Measurements from ENCODE around the gene GPRC5A. TPM values are rescaled to one million over a fixed set of nuclear protein-coding genes. Genes with fewer than 3 reads are reported as not detected.

Gene GPRC5A
- total and polyA plus RNA-seq, 2 experiments from 2014 or later: 0.16 to 0.38 TPM

- H3K27me3 ChIP-seq (ENCODE audit: insufficient read depth): no peaks in the 10 kb centered on the region
- H3K36me3 Mint-ChIP-seq (ENCODE audit: low read depth): peaks cover 8% of the 10 kb centered on the region; the same call in 2 of the 3 replicates
- ATAC-seq: no peak
- no peak for TF ChIP-seq JUNB (IDR thresholded peaks at IDR 0.05; ENCODE audit: unreplicated experiment)
- TF ChIP-seq STAT1 (IDR thresholded peaks at IDR 0.05; ENCODE audit: unreplicated experiment): no peak
- no peak for TF ChIP-seq NANOG (IDR thresholded peaks at IDR 0.05; ENCODE audit: borderline replicate concordance)
- TF ChIP-seq, protein P1, sequence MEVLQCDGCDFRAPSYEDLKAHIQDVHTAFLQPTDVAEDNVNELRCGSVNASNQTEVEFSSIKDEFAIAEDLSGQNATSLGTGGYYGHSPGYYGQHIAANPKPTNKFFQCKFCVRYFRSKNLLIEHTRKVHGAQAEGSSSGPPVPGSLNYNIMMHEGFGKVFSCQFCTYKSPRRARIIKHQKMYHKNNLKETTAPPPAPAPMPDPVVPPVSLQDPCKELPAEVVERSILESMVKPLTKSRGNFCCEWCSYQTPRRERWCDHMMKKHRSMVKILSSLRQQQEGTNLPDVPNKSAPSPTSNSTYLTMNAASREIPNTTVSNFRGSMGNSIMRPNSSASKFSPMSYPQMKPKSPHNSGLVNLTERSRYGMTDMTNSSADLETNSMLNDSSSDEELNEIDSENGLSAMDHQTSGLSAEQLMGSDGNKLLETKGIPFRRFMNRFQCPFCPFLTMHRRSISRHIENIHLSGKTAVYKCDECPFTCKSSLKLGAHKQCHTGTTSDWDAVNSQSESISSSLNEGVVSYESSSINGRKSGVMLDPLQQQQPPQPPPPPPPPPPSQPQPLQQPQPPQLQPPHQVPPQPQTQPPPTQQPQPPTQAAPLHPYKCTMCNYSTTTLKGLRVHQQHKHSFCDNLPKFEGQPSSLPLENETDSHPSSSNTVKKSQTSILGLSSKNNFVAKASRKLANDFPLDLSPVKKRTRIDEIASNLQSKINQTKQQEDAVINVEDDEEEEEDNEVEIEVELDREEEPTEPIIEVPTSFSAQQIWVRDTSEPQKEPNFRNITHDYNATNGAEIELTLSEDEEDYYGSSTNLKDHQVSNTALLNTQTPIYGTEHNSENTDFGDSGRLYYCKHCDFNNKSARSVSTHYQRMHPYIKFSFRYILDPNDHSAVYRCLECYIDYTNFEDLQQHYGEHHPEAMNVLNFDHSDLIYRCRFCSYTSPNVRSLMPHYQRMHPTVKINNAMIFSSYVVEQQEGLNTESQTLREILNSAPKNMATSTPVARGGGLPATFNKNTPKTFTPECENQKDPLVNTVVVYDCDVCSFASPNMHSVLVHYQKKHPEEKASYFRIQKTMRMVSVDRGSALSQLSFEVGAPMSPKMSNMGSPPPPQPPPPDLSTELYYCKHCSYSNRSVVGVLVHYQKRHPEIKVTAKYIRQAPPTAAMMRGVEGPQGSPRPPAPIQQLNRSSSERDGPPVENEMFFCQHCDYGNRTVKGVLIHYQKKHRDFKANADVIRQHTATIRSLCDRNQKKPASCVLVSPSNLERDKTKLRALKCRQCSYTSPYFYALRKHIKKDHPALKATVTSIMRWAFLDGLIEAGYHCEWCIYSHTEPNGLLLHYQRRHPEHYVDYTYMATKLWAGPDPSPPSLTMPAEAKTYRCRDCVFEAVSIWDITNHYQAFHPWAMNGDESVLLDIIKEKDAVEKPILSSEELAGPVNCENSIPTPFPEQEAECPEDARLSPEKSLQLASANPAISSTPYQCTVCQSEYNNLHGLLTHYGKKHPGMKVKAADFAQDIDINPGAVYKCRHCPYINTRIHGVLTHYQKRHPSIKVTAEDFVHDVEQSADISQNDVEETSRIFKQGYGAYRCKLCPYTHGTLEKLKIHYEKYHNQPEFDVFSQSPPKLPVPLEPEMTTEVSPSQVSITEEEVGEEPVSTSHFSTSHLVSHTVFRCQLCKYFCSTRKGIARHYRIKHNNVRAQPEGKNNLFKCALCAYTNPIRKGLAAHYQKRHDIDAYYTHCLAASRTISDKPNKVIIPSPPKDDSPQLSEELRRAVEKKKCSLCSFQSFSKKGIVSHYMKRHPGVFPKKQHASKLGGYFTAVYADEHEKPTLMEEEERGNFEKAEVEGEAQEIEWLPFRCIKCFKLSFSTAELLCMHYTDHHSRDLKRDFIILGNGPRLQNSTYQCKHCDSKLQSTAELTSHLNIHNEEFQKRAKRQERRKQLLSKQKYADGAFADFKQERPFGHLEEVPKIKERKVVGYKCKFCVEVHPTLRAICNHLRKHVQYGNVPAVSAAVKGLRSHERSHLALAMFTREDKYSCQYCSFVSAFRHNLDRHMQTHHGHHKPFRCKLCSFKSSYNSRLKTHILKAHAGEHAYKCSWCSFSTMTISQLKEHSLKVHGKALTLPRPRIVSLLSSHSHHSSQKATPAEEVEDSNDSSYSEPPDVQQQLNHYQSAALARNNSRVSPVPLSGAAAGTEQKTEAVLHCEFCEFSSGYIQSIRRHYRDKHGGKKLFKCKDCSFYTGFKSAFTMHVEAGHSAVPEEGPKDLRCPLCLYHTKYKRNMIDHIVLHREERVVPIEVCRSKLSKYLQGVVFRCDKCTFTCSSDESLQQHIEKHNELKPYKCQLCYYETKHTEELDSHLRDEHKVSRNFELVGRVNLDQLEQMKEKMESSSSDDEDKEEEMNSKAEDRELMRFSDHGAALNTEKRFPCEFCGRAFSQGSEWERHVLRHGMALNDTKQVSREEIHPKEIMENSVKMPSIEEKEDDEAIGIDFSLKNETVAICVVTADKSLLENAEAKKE (CRISPR knock-in tag; IDR thresholded peaks at IDR 0.05): no peak
- TF ChIP-seq EZH2phosphoT487 (IDR thresholded peaks at IDR 0.05; ENCODE audit: unreplicated experiment): no peak
- TF ChIP-seq CTCF (conservative IDR thresholded peaks at IDR 0.05; ENCODE audit: low read depth in 2 of 2): no peak
- TF ChIP-seq POLR2AphosphoS5 (IDR thresholded peaks at IDR 0.05; ENCODE audit: low read depth): no peak
- TF ChIP-seq REST (IDR thresholded peaks at IDR 0.05; ENCODE audit: unreplicated experiment): no peak
- no peak for TF ChIP-seq EZH2 (IDR thresholded peaks at IDR 0.05; ENCODE audit: low read depth, unreplicated experiment)
- no peak for TF ChIP-seq ZNF114 (CRISPR knock-in tag; IDR thresholded peaks at IDR 0.05)
- TF ChIP-seq ZNF331 (CRISPR knock-in tag; IDR thresholded peaks at IDR 0.05; ENCODE audit: low read depth): no peak
- no peak for TF ChIP-seq ETS1 (IDR thresholded peaks at IDR 0.05)
- TF ChIP-seq CREB1 (CRISPR knock-in tag; IDR thresholded peaks at IDR 0.05; ENCODE audit: low read depth): no peak
- no peaks in the 10 kb centered on the region for H4K20me1 ChIP-seq (replicated peaks; ENCODE audit: insufficient read depth)
- no peaks in the 10 kb centered on the region; the same call in 1 of the 2 replicates for H3F3A ChIP-seq (replicated peaks; ENCODE audit: low read depth)
- peaks cover 38% of the 10 kb centered on the region for H3K4me1 Mint-ChIP-seq
- peaks cover 24% of the 10 kb centered on the region for H3K4me1 ChIP-seq (ENCODE audit: insufficient read depth)
- H3K79me2 ChIP-seq (replicated peaks; ENCODE audit: insufficient read depth): no peaks in the 10 kb centered on the region
- no peak overlapping the region for H3K4me3 Mint-ChIP-seq
- no peak overlapping the region for H2AFZ ChIP-seq
- no peaks in the 10 kb centered on the region for H3K9me2 ChIP-seq (ENCODE audit: insufficient read depth)
- 0 out of 2 replicates have a peak overlapping the region, but pooled peaks have one; percentile 0 for H3K4me2 ChIP-seq
- no peaks in the 10 kb centered on the region for H3K9me3 Mint-ChIP-seq
- H3K36me3 ChIP-seq (ENCODE audit: insufficient read depth): no peaks in the 10 kb centered on the region
- no peak overlapping the region for H3K4me3 ChIP-seq
- H3K27ac ChIP-seq (ENCODE audit: low read depth): no peak overlapping the region
- DNase-seq (ENCODE audit: low spot score): no peak
- no peak overlapping the region for H3K27ac Mint-ChIP-seq
- H3K27me3 Mint-ChIP-seq (ENCODE audit: insufficient read depth, low read depth, poor library complexity): peaks cover 10% of the 10 kb centered on the region
Measured at GRCh38 chr12:12872934-12873275, 18.5 kb upstream of the GPRC5A start.

Data from GM23338 (cell line).